HCT116 (cell line): ENCODE data around the gene GDNF. TPM values are rescaled to one million over a fixed set of nuclear protein-coding genes. Genes with fewer than 3 reads are reported as not detected.

ENCODE experiments used
- ATAC-seq: fragments of 200-7000 bp; cut with Tn5 transposase; 2 replicates; pipeline ENCODE4 v1.9.1; 2020; ENCODE audit warnings: mild to moderate bottlenecking, moderate library complexity
- BruUV-seq: library from RNA; stranded (reverse); fragments of 400-500 nt; replicated peaks from 2 replicates; lab custom pipeline; 2021; lab: Mats Ljungman, UMichigan
- CTCF ChIA-PET: fragments of 300-600 bp; sonication (Branson Sonifier 250); formaldehyde crosslinking; loops from one replicate; lab custom pipeline; 2021; ENCODE audit warnings: antibody characterized with exemption; lab: Charles Lee
- POLR2A ChIA-PET: fragments of 300-600, 350-600 bp; sonication (Branson Sonifier 250); formaldehyde crosslinking; loops from one replicate; lab custom pipeline; 2021; ENCODE audit warnings: antibody characterized with exemption; lab: Charles Lee
- RAD21 ChIA-PET, 2 experiments: fragments of 300-600 bp; sonication (Branson Sonifier 250); formaldehyde crosslinking; loops; one replicate each; lab custom pipeline; 2023; ENCODE audit warnings: low total read pairs in 2 of 2; ENCODE audit not compliant: uncharacterized antibody in 2 of 2, unreplicated experiment in 2 of 2, low non-redundant PET in 1 of 2; lab: Charles Lee
- DNase-seq: peaks from one replicate; pipeline ENCODE4 v3.0.0-alpha.2; 2010; ENCODE audit warnings: low read depth, low spot score
- H2AFZ ChIP-seq: fragments of 200-600 bp; shearing (Covaris generic), sonication (generic); 2 replicates; pipeline ENCODE4 v1.6.1; 2017; ENCODE audit warnings: low read depth, mixed run types, mixed read lengths, antibody characterized with exemption, low read length; ENCODE audit not compliant: poor library complexity, severe bottlenecking
- H3K27ac ChIP-seq: 2 replicates; pipeline ENCODE4 v1.5.1; 2012; ENCODE audit warnings: low read depth, low read length
- H3K27me3 ChIP-seq: fragments of 200-600 bp; sonication (generic); 2 replicates; pipeline ENCODE4 v1.6.1; 2016; ENCODE audit warnings: mixed run types, low read length, mixed read lengths; ENCODE audit not compliant: insufficient read depth
- H3K36me3 ChIP-seq, 2 experiments: fragments of 200-500 bp in 1 of 2; fragments of 200-600 bp in 1 of 2; sonication (Bioruptor generic) in 1 of 2; sonication (generic) in 1 of 2; 2 replicates each; pipeline versions ENCODE4 v1.5.1 to v1.6.1; 2014 to 2016; ENCODE audit warnings: low read length in 2 of 2, inconsistent platforms in 1 of 2, mixed read lengths in 1 of 2, mixed run types in 1 of 2; ENCODE audit not compliant: insufficient read depth in 2 of 2, control insufficient read depth in 1 of 2
- H3K4me1 ChIP-seq, 2 experiments: fragments of 200-600 bp in 1 of 2; sonication (generic) in 1 of 2; 2 replicates each; pipeline versions ENCODE4 v1.5.1 to v1.6.1; 2012 to 2017; ENCODE audit warnings: low read length in 2 of 2, inconsistent platforms in 1 of 2, mild to moderate bottlenecking in 1 of 2, mixed read lengths in 1 of 2, mixed run types in 1 of 2, moderate library complexity in 1 of 2; ENCODE audit not compliant: insufficient read depth in 2 of 2, control insufficient read depth in 1 of 2
- H3K4me2 ChIP-seq: fragments of 200-600 bp; sonication (generic); 2 replicates; pipeline ENCODE4 v1.6.1; 2017; ENCODE audit warnings: mixed run types, low read length, mixed read lengths
- H3K4me3 ChIP-seq, 2 experiments: fragments of 200-600 bp in 1 of 2; sonication (generic) in 1 of 2; replicated peaks in 1 of 2; 2 replicates each; pipeline ENCODE4 v1.5.1; 2011 to 2016; ENCODE audit warnings: low read length in 2 of 2, control low read depth in 1 of 2, low read depth in 1 of 2, mild to moderate bottlenecking in 1 of 2, mixed read lengths in 1 of 2, mixed run types in 1 of 2
- H3K79me2 ChIP-seq: fragments of 200-600 bp; sonication (generic); 2 replicates; pipeline ENCODE4 v1.6.1; 2017; ENCODE audit warnings: mild to moderate bottlenecking, mixed run types, low read length, moderate library complexity, mixed read lengths; ENCODE audit not compliant: insufficient read depth
- H3K9ac ChIP-seq: fragments of 200-600 bp; sonication (generic); 2 replicates; pipeline ENCODE4 v1.6.1; 2016; ENCODE audit warnings: low read length, mixed read lengths
- H3K9me2 ChIP-seq: fragments of 200-600 bp; sonication (generic), shearing (Covaris generic); 2 replicates; pipeline ENCODE4 v1.6.1; 2017; ENCODE audit warnings: mixed run types, mild to moderate bottlenecking, moderate library complexity; ENCODE audit not compliant: insufficient read depth
- H3K9me3 ChIP-seq, 2 experiments: fragments of 200-500 bp in 1 of 2; fragments of 200-600 bp in 1 of 2; sonication (Bioruptor generic) in 1 of 2; sonication (generic) in 1 of 2; 2 replicates each; pipeline ENCODE4 v1.6.1; 2014 to 2017; ENCODE audit warnings: low read length in 2 of 2, mixed read lengths in 2 of 2, inconsistent platforms in 1 of 2, low read depth in 1 of 2, mild to moderate bottlenecking in 1 of 2, mixed run types in 1 of 2, moderate library complexity in 1 of 2; ENCODE audit not compliant: control insufficient read depth in 1 of 2, insufficient read depth in 1 of 2
- H4K20me1 ChIP-seq: fragments of 200-600 bp; sonication (generic), shearing (Covaris generic); 2 replicates; pipeline ENCODE4 v1.6.1; 2017; ENCODE audit warnings: mixed run types, mild to moderate bottlenecking, moderate library complexity; ENCODE audit not compliant: insufficient read depth
- EGR1 ChIP-seq: IDR thresholded peaks from 2 replicates; pipeline ENCODE4 v1.6.1; 2012; ENCODE audit warnings: low read depth
- POLR2A ChIP-seq: IDR thresholded peaks from 2 replicates; pipeline ENCODE4 v1.7.0; 2011; ENCODE audit warnings: borderline replicate concordance; ENCODE audit not compliant: insufficient read depth, insufficient read length; ENCODE audit errors: extremely low read depth
- RAD21 ChIP-seq: IDR thresholded peaks from 2 replicates; pipeline ENCODE4 v1.6.1; 2012; ENCODE audit warnings: low read depth, mild to moderate bottlenecking
- ZFX ChIP-seq: fragments of 450-650 bp; IDR thresholded peaks from 2 replicates; pipeline ENCODE4 v1.6.1; 2017
- intact Hi-C: fragments of 100-400 bp; cut with micrococcal nuclease; formaldehyde crosslinking; loops from 2 replicates; pipeline ENCODE4 v1.10.0; 2022
- total RNA-seq: library from RNA; stranded (reverse); gene quantifications from one replicate; pipeline ENCODE4 v1.2.1, GENCODE V29; 2021; ENCODE audit not compliant: unreplicated experiment
- TF ChIP-seq, protein P1 (sequence below), 3 experiments: fragments of 200-600 bp in 1 of 3; sonication (generic) in 1 of 3; IDR thresholded peaks in 2 of 3; conservative IDR thresholded peaks in 1 of 3; 2 replicates each; pipeline ENCODE4 v1.5.1; 2012 to 2017; ENCODE audit warnings: low read depth in 2 of 3, low read length in 2 of 3, antibody characterized with exemption in 1 of 3, borderline replicate concordance in 1 of 3, control low read depth in 1 of 3, mild to moderate bottlenecking in 1 of 3, mixed read lengths in 1 of 3, mixed run types in 1 of 3, moderate library complexity in 1 of 3; ENCODE audit not compliant: insufficient read depth in 1 of 3

The GDNF gene
- total RNA-seq, 1 experiment from 2014 or later, result not detected

DNA sequence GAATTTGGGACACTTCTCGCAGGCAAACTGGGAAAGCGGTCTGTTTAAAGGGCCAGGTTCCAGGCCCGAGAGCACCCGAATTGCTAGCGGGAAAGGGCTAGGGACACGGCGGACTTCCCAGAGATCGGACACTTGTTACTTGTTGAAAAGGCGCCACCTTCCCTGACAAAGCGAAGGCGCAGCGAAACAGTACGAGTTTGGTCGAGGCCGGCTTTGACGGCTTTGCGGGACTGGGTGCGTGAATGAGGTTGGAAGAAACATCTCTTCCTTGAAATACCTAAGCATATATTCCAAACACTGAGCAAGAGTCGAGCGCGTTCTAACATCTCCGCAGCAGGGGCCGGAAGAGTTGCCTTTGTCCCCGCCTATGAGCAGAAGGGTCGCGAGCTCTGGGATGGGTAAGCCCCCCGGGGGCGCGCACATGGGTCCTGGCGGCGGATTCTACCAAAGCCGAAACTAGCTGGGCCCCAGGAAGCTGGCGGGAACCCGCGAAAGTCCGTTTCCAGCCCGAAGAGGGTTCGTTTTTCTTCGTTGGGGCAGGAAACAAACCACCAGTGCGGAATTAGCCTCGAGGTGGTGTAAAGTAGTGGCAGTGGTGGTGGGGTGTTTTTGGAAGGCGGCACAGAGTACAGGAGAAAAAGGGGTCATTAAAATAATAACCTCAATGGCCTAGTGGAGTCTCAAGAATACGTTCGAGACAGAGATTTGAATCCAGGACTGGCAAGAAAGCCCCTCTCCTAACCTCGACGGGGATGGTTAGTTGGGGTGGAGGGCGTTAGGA is 1.5 kb downstream of the GDNF start:
- Histone ChIP-seq H3K9me3 (no peaks in the 10 kb centered on the region), H3K9me2 (no peaks in the 10 kb centered on the region), H3K9ac (no peak overlapping the region), H3K4me3 (no peak overlapping the region), H3K36me3 (no peaks in the 10 kb centered on the region), H3K4me1 (peaks cover 2 to 6% of the 10 kb centered on the region in 2 experiments; a peak in 2 of 4 replicates), H3K4me2 (no peak overlapping the region), H3K27ac (no peak overlapping the region), H2AFZ (peak overlapping the region; percentile 99), H3K27me3 (no peaks in the 10 kb centered on the region), H3K79me2 (no peaks in the 10 kb centered on the region), H4K20me1 (no peaks in the 10 kb centered on the region)
- intact Hi-C loops, result loop anchor here (5.0 kb wide), 1 partner anchor 426 kb away; no protein-coding TSS in a partner anchor
- ChIA-PET RAD21 (no interaction called here), CTCF (no interaction called here), POLR2A (no interaction called here)
- BruUV-seq, result no TSS peak
- ATAC-seq (no peak), DNase-seq (no peak)
- TF ChIP-seq POLR2A, result no peak

DNA sequence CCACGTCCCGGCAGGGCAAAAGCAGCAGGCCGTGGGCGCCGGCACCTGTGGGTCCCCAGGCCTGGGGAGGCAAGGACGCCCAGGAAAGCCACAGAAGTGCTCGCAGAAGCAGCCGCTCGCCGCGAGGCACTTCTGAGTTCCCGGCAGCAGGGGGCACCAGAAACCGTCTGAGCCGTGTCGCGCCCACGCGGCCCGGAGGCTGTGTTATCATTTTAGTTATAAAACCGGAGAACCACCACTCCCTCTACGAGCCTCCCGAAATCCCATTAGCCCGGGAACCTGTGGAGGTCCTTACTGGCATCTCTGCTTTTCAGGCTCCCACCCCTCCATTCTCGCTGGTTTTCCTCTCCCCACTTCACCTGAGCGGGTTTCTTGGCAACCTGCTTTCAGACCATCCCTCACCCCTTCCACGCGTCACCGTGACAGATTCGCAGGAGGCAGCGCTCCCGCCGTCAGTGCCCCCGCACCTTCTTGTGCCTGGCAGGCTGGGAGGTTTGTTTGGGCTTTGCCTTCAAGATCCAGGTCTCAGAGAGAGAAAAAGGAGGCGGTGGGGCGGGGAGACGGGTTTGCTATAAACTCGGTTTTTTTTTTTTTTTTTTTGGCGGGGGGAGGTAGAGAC is 2.3 kb downstream of the GDNF start:
- DNase-seq, result peak; percentile 18
- Histone ChIP-seq H3K4me3 (no peak overlapping the region), H3K9me2 (no peaks in the 10 kb centered on the region), H3K36me3 (no peaks in the 10 kb centered on the region), H3K79me2 (no peaks in the 10 kb centered on the region), H3K27ac (no peak overlapping the region), H2AFZ (peak overlapping the region; percentile 99)
- BruUV-seq, result no TSS peak
- intact Hi-C loops, result loop anchor here (1.0 to 5.0 kb wide), 2 partner anchors 356 to 425 kb away; no protein-coding TSS in a partner anchor
- CTCF ChIA-PET, result interaction anchor here (1.3 kb wide), 2 partner anchors 355 to 424 kb away, joined by 3 to 8 read pairs; no protein-coding TSS in a partner anchor
- TF ChIP-seq, protein P1, sequence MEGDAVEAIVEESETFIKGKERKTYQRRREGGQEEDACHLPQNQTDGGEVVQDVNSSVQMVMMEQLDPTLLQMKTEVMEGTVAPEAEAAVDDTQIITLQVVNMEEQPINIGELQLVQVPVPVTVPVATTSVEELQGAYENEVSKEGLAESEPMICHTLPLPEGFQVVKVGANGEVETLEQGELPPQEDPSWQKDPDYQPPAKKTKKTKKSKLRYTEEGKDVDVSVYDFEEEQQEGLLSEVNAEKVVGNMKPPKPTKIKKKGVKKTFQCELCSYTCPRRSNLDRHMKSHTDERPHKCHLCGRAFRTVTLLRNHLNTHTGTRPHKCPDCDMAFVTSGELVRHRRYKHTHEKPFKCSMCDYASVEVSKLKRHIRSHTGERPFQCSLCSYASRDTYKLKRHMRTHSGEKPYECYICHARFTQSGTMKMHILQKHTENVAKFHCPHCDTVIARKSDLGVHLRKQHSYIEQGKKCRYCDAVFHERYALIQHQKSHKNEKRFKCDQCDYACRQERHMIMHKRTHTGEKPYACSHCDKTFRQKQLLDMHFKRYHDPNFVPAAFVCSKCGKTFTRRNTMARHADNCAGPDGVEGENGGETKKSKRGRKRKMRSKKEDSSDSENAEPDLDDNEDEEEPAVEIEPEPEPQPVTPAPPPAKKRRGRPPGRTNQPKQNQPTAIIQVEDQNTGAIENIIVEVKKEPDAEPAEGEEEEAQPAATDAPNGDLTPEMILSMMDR (IDR thresholded peaks at IDR 0.05 in 2 of 3, conservative IDR thresholded peaks at IDR 0.05 in 1 of 3; ENCODE audit: borderline replicate concordance in 1 of 3, insufficient read depth in 1 of 3, low read depth in 2 of 3, low read length in 2 of 3), result peak; percentile 69 to 82 (median 70)
- TF ChIP-seq EGR1 (peak; percentile 90), RAD21 (peak; percentile 89), ZFX (no peak)
- TF ChIP-seq, all 23 proteins: peak for 3
- ATAC-seq, result peak; percentile 92
- no peaks in the 10 kb centered on the region for H3K9me3 ChIP-seq
- H3K4me2 ChIP-seq, result peak overlapping the region; percentile 40
- H3K4me1 ChIP-seq, result peaks cover 2 to 6% of the 10 kb centered on the region in 2 experiments; a peak in 2 of 4 replicates
- H3K27me3 ChIP-seq, result no peaks in the 10 kb centered on the region
- no peak overlapping the region for H3K9ac ChIP-seq
- no peaks in the 10 kb centered on the region for H4K20me1 ChIP-seq
- RAD21 ChIA-PET, result no interaction called here
- POLR2A ChIA-PET, result no interaction called here
